GM20431 (cell line): ENCODE measurements around the gene IMPA2.
"Not testable (repeated sequence)": the region's sequence is repeated elsewhere in the genome, so short reads cannot be mapped to it uniquely, and the experiment has no call there.

Source experiments
- in situ Hi-C: fragments of 300-500 bp; cut with MseI, MboI; formaldehyde crosslinking; loops from one replicate; pipeline ENCODE4 v1.15.0; 2020; ENCODE audit warnings: low sequenced_read_pairs; ENCODE audit not compliant: unreplicated experiment

Gene IMPA2

GRCh38 chr18:12060182-12060870, 79.0 kb downstream of the IMPA2 start:
- in situ Hi-C loops = no loop called here

DNA sequence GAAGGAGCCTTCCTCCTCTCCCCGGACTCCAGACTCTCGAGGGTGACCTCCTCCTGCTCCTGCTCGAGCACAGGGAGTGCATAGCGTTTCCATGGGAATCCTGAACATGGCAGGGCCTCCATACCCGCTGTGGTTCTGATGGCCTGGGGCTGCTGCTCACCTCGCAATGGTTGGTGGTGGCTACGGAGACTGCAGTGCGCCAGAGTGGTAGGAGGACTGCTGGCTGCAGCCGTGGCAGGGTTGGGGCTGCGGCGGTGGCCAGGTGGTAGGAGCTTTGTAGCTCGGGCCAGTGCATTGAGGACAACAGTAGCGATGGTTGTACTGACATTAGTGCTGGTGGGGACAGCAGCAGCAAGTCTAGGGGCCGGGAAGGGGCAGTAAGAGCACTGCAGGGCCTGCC, 80.4 kb downstream of the IMPA2 start:
- in situ Hi-C loops = no loop called here

DNA sequence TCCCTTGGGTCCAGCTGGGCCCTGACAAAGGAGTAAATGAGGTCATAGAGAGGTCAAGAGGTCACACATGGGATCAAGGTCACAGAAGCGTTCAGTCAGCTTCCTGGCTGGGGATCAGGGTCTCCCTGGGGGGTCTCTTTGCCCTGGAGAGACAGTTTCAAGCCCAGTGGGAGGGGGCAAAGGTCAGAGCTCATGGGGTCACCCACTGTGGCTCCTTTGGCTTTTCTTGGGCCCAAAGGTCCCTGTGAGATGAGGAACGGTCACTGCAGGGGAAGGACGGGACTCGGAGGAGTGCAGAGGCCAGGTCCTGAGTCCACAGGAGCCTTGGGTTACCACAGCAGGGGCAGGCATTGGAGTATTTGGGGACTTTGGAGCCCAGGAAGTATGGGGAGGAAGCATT, 81.7 kb downstream of the IMPA2 start:
- in situ Hi-C loops = no loop called here

- in situ Hi-C loops = no loop called here
Measured at GRCh38 chr18:12064086-12064763, 82.9 kb downstream of the IMPA2 start.

DNA sequence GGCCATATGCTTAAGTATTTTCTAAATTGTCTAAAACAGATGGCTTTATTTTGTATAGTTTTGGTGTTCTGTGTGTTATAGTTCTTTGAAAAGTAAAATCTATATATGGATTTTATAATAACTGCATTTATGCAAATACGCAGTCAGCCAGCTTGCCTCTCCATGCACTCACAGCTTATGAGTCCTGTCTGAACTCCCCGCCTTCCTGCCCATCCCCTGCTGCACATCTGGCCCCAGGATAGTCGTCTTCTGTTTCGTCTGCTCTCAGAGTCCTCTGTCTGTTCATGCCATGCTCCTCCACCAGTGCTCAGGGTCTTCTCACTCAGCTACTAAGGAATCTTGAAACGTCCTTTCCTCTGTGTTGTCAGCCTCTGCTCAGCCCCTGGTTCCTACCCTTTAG, 84.1 kb downstream of the IMPA2 start:
- in situ Hi-C loops = no loop called here

DNA sequence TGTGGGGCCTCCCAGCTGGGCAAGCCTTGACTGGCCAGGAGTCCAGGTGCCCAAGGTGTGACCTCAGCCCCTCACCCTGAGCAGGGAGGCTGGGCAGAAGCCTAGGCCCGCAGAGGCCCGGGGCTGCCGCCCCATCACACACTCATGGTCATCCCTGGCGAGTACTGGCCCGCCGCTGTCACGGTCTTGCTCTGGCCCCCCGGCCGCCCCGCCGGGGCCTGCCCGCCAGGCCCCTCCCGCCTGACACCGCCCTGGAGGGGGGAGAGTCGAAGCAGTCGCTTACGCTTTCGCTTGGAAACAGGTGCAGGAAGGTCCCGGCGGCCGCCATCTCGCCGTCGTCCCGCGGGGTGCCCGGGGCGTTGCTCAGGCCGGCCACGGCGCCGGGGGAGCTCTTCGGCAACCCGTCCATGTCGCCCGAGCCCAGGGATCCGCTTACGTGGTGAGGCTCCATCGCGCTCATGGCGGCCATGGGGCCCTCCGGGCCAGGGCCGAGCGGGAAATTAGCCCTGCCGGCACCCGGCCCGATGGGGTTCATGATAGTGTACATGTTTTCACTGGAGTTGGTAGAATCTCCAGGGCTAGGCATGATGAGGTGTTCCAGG, 85.7 kb downstream of the IMPA2 start:
- in situ Hi-C loops = no loop called here

DNA sequence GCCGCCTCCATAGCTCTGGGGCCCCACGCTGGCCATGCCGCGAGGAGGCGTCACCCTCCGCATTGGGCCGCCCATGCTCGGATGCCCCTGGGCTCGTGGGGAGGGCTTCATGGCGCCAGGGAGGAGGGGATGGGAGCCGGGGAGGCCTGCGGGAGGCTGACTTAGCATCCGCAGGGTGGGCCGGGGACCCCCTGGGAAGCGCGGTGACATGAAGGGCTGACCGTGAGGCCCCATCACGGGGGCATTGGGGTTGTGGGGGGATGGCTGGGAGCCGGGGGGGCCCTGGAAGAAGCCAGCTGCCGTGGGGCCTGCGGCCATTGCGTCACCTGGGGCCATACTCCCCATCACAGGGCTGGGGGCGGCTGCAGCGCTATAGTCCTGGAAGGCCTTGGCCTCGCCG, 86.4 kb downstream of the IMPA2 start:
- in situ Hi-C loops = no loop called here

DNA sequence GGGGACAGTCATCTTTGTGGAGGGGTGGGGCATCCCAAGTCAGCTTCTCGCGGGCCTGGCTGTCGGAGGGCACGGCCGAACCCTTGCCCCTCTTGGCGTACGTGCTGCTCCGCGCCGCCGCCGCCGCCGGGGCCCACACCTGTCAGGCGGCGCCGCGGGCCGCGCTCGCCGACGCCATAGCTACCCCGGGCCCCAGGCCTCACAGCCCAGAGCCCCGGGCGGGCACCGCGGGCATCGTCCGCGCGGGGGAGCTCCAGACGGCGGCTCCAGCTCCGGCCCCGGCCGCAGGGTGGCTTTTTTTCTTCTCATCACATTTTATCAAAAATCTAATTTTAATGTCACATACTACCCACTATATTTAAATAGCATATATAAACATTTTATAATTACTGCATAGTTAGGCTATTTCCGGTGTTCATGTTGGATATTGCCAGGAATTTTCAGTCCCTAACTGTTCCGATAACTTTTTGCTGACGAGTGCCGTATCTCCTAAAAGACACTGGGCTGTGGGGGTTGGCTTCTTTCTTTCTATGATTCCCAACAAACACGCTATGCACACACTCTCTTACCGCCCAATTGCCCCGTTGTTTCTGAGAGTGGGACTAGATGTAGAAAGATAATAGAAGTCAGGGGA, 87.1 kb downstream of the IMPA2 start:
- in situ Hi-C loops = not testable (repeated sequence)

GRCh38 chr18:12068950-12069320, 87.6 kb downstream of the IMPA2 start:
- in situ Hi-C loops = no loop called here

- in situ Hi-C loops = not testable (repeated sequence)
Measured at GRCh38 chr18:12071066-12071465, 89.8 kb downstream of the IMPA2 start.

DNA sequence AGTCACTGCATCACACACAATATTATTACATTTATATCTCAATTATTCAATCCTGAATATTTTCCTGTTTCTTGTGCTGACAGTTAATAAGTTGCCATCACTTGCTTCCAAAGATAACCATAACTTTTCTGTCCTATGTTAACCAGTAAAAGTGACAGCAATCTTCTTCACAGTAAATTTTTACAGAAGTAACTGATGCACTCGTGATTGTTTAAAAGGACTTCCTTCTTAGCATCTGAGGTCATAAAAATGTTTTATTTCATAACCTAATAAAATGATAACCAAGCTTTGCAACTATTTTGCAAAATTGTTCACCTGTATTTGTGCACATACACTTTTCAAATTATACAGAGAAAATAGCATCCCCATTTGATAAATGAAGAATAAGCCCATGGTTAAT, 91.7 kb downstream of the IMPA2 start:
- in situ Hi-C loops = no loop called here

- in situ Hi-C loops = no loop called here
Measured at GRCh38 chr18:12074736-12075135, 93.4 kb downstream of the IMPA2 start.

DNA sequence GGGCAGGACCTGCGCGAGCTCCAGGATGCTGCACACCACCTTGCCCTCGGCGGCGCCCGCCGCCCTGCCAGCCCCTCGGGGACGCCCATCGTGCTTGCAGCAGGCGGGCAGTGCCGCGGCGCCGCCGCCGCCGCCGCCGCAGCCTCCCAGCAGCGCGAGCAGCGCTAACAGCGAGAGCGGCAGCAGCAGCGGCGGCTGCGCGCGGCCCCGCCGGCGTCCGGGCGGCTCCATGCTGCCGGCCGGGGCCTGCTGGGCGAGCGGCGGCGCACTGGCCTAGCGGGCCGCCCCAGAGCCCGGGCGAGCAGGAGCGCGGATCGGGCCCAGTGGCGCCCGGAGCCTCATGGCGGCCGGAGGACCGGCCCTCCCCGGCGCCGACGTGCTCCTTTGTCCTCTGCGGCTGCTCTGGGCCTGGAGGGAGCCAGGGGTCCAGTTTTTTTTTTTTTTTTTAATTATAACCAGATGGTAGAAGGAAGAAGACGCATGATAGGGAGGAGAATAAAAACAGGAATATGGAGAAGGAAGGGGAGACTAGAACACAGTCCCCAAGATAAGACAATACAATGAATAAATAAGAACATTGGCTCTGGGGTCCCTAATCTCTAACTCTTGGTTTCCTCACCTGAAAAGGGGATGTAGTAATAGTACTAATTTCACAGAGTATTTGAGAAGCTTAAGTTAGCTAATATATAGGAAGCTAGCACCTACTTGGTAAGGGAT, 95.3 kb downstream of the IMPA2 start:
- in situ Hi-C loops = no loop called here

GRCh38 chr18:12077994-12078393, 96.7 kb downstream of the IMPA2 start:
- in situ Hi-C loops = not testable (repeated sequence)

DNA sequence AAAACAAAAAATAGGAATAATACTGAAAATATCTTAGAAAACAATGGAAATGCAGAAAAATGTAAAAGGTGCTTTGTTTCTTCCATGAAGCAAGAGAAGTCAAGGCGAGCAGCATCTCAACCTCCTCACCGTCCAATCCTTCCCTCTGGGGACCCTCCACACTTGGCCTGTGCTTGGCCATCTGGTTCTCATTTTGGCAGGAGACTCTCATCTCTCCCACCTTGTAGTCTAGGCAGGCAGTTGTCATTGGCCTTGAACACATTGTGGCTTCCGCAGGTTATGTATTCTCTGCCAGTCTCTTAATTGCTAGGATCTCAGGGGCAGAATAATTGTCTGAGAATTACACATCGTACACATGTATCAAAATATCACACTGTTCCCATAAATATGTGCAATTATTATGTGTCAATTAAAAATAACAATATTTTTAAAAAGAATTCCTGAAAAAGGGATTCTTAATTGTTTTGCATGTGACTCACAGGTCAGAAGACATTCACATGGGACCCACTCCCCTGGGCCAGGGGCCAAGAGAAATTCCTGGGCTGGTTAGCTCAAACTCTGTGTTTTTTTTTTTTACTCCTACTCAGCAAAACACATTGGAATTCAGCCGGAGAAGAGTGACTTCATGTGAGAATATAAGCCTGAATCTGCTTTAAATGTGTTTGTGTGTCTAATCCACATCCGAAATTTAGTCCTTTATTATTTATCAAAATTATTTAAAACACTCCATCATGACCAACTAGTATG, 98.4 kb downstream of the IMPA2 start:
- in situ Hi-C loops = no loop called here
